Inflammatory macrophage treated with lipopolysaccharide for 4 hours (primary cell): Measurements from ENCODE around the gene GIPC3.

ENCODE experiments used
- DNase-seq: peaks from one replicate; pipeline ENCODE4 v3.0.0-alpha.2; 2020

Gene GIPC3

GRCh38 chr19:3585301-3586126 lies at the start of gene GIPC3:
Gene GIPC3, plus strand, starts transcription at chr19:3585478. Its CDS starts 120 bp downstream, at chr19:3585598.
- DNase-seq = no peak

DNA sequence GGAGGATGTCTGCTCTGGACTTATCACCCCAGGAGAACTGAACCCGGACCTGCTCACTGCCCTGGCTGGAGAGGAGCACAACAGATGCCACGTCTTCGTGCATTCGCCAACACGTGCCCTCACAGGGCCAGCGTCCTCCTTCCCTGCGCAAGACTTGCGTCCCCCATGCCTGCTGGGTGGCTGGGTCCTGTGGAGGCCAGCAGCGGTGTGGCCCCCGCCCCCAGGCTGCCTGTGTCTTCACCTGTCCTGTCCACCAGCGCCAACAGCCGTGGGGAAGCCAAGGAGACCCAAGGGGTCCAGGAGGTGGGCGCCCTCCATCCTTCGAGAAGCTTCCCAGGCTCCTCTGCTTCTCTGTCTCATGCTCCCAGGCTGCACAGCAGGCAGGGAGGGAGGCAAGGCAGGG lies 49.7 kb upstream of the GIPC3 start:
- DNase-seq = no peak

GRCh38 chr19:3535981-3536380 lies 49.3 kb upstream of the GIPC3 start:
- no peak for DNase-seq

- peak; percentile 28 for DNase-seq
These were observed 48.7 kb upstream of the GIPC3 start for GRCh38 chr19:3536429-3537100.

DNA sequence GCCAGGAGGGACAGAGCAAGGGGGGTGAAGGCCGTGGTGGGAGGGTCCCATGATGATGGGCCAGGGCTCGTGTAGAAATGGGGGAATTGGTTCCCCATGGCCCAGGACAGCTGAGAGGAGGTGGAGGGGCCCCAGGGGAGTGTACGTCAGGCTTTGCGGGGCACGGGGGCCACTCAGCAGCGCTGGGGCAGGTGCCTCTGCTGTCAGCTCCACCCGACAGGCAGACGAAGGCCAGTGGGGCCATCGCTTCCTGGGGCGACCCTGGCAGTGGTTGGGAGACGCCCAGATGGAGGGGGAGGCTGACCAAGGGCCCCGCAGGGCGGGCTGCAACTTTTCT lies 48.2 kb upstream of the GIPC3 start:
- no peak for DNase-seq

GRCh38 chr19:3537438-3538240 lies 47.6 kb upstream of the GIPC3 start:
- DNase-seq = no peak

GRCh38 chr19:3538258-3538929 lies 46.9 kb upstream of the GIPC3 start:
- no peak for DNase-seq

GRCh38 chr19:3538965-3539755 lies 46.1 kb upstream of the GIPC3 start, which contains the start of gene TEKTIP1:
Gene TEKTIP1, plus strand, starts transcription at chr19:3539174. Its CDS starts 4 bp downstream, at chr19:3539178.
- no peak for DNase-seq

DNA sequence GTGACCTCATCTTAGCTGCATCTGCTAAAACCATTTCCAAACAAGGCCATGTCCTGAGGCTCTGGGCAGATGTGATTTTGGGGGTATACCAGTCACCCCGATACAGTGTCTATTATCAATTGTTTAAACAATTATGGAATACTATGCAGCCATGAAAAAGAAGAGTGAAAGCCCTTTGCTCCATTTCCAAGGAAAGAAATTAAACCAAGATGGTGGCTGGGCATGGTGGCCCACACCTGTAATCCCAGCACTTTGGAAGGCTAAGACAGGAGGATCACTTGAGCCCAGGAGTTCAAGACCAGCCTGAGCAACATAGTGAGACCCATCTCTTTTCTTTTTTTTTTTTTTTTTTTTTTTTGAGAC lies 45.5 kb upstream of the GIPC3 start:
- no peak for DNase-seq

DNA sequence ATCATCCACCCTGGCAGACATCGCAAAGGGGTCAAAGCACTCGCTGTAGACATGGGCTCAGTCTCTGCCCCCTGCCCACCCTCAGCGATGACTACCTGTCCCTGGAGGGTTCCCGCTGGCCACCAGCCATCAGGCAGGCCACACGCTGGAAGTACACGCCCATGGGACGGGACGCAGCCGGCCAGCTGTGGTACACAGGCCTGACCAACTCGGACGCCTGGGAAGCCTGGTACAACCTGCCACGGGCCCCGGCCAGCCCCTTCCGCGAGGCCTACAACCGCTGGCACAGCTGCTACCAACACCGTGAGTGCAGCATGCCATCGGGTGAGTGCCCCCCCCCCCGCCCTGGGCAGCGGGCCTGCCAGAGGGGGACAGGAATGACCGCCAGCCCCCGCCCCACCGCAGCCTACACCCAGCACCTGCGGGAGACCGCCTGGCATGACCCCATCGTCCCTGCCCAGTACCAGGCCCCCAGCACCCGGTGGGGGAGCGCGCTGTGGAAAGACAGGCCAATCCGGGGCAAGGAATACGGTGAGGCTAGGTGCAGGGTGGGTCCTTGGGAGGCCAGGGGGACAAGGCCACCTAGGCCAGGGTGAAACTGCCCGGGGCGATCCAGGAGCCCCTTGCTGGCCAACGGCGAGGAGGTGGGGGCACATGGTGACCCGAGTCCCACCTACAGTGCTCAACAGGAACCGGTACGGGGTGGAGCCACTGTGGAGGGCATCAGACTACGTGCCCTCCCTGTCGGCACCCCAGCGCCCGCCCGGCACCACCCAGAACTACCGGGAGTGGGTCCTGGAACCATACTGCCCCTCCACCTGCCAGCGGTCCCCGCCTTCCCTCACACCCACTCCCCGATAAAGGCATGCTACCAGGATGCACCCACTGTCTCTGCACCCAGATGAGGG lies 41.9 kb upstream of the GIPC3 start:
- DNase-seq = no peak

DNA sequence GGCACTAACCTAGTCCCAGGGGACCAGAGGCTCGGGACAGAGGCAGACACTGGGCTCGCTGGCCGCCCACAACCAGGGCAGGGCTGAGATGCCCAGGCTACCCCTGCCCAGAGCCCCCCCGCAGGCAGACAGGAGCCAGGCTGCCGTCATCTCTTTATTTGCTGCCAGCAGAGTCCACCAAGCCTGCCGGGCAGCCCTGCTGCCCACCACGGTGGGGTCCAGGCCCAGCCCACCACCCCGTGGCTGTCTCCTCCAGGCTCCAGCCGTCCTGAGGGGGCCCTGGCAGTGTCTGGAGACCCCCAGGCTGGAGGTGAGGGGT lies 41.3 kb upstream of the GIPC3 start:
- DNase-seq = no peak

DNA sequence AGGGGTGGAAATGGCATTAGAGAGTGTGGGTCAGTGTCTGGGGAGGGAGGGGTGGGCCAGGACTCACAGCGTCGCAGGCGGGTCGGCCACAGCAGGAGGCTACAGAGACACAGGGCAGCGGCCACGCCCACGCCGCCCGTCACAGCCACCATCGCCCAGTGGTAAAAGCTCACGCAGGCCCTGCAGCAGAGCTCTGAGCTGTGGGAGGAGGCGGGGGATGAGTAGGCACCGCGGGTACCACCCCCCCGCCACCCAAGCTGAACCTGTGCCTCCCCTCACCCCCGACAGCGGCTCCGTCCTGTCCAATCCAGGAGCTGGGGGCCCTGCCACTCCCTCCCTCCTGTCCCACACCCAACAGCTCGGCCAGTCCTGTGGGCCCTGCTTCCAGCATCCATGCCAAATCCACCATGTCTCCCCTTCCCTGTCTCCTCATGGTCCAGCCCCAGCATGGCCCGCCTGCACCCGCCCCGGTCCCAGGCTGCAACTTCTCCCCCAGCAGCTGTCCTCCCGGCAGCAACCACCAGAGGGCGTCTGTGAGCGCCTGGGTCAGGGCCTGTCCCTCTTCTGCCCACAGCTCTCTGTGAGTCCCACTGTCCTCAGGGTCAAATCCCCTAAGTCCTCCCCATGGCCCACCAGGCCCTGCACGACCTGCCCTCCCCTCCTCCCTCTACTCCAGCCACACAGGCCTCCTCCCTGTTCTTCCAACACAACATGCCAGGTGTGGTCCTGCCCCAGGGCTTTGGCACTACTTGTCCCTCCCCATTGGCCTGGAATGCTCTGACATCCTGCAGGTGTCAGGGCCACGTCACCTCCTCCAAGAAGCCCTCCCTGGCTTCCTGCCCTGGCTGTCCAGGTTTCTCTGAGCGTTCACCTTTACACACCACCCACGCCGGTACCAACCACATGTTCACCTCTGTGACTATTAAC lies 40.3 kb upstream of the GIPC3 start:
- peak; percentile 61 for DNase-seq

DNA sequence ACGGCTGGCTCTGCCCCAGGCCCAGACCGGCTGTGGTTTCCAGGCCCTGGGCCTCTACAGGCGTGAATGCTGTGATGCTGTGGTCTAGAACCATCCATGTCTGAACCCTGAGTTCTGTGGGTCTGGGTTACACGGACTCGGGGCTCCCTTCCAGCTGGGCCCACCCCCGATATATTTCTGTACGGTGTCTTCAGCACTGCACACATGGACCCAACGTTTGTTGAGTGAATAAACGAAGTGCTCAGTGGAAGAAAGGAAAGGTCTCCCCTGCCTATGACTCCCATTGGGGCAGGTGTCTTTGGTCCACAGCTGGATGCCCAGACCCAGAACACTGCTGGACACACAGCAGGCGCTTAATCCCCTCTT lies 39.6 kb upstream of the GIPC3 start:
- no peak for DNase-seq

GRCh38 chr19:3546119-3546518 lies 39.2 kb upstream of the GIPC3 start:
- DNase-seq = no peak

DNA sequence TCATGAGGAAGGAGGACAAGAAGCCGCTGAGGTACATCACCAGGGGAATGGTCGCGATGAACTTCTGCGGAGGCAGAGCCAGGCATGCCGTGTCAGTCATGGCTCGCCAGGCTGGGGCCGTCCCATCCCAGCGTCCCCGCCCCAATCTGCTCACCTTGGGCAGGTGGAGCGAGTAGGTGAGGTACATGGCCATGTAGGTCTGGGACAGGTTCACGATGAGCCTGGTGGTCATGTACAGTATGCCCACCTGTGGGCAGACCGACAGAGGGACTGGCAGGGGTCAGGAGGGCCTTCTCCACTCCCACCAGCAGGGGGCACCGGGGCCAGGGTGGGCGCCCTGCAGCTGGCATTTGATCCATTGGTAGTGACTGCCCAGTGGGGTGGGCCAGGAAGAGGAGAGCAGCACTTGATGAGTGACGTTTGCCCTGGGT lies 38.0 kb upstream of the GIPC3 start:
- no peak for DNase-seq

- DNase-seq = no peak
These were observed 37.5 kb upstream of the GIPC3 start for GRCh38 chr19:3547767-3548282.

DNA sequence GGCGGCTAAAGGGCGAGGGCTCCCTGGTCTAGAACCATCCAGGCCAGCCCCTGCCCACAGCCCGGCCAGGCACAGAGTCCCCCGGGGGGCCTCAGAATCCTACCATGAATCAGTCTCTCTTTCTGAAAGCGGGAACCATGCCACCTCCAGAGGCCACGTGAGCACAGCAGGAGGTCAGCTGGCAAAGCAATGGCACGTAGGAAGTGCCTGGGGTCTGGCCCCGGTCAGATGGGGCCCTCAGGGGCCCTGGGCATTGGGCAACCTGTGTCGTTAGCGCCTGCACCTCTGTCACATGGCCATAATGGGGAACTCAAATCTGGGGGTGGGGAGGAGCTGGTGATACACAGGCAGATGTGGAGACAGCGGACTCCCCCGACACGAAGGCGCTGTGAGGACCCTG lies 36.7 kb upstream of the GIPC3 start:
- peak; percentile 88 for DNase-seq

- DNase-seq = no peak
These were observed 35.5 kb upstream of the GIPC3 start for GRCh38 chr19:3549816-3550215.

DNA sequence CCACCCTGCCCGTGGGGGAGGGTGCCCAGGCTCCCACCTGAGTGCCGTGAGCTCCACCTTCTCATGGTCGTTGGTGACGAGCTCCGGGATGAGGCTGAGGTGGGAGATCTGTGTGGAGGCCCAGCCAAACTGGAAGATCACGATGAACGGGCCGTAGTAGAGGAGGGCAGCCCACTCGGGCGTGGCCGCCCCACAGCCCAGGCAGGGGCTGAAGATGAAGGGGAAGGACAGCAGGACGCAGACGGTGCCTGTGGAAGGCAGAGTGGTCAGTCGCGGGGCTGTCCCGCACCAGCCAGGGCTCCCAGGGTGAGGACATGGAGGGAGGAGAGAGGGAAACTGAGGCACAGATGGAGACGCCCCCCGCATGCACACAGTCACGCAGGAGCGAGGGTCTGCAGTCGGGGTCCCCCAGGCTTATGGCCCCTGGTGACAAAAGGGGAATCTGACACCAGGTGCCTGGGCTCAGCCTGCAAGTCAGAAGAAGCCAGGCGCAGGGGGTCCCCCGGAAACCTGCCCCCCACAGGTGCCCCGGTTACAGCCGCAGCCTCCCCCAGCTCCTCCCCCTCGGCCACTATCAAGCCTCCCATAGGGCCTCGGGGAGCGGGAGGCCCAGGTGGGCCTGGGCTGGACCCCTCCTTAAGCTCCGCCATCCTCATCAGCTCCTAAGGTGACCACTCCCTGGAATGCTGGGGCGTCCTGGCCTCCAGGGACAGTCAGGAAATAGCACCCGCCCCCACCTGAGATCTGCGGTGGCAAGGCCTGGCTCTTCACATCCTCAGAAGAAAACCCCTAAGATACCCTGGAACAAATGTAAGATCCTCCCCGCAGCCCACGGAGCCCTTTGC lies 34.1 kb upstream of the GIPC3 start:
- no peak for DNase-seq
